GM18507 (cell line): ENCODE measurements around the gene TSSK2.

Experiments used
- DNase-seq: peaks from one replicate; pipeline ENCODE4 v3.0.0; 2011; ENCODE audit warnings: low read depth; ENCODE audit not compliant: insufficient read length; ENCODE audit errors: extremely low spot score
- FAIRE-seq: peaks from 2 replicates; lab custom pipeline; 2011; peaks lifted over from hg19 to GRCh38; lab: Jason Lieb, UNC

TSSK2 gene

GRCh38 chr22:19178065-19178656 lies 47.1 kb downstream of the TSSK2 start:
- DNase-seq (peak; percentile 20), FAIRE-seq (peak; percentile 35)

- DNase-seq, result peak; percentile 88
- FAIRE-seq, result peak; percentile 85
These were observed 47.8 kb downstream of the TSSK2 start, which contains the start of gene SLC25A1 for GRCh38 chr22:19178657-19179496. SLC25A1 (minus strand) TSS chr22:19178736; CDS start chr22:19178673, 63 bp downstream.

GRCh38 chr22:19179497-19180048 lies 48.5 kb downstream of the TSSK2 start:
- DNase-seq, result peak; percentile 55
- FAIRE-seq, result peak; percentile 92

DNA sequence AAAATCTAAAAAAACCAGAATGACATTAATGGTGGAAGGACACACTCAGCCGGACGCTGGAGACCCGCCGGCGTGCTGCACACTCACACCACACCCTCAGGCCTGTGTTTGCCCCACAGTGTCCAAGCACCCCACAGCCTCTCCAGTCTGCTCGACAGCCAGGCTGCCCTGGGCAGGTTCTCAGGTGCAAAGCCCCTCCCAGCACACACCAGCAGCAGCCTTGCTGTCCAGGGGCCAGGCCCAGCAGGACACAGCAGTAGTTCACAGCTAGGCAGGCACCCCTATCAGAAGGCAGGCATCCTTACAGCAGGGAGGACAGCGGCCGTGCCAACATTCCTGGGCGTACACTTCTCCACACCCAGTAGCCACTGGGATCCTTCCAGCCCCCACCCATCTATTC lies 49.1 kb downstream of the TSSK2 start:
- DNase-seq (no peak), FAIRE-seq (no peak)

DNA sequence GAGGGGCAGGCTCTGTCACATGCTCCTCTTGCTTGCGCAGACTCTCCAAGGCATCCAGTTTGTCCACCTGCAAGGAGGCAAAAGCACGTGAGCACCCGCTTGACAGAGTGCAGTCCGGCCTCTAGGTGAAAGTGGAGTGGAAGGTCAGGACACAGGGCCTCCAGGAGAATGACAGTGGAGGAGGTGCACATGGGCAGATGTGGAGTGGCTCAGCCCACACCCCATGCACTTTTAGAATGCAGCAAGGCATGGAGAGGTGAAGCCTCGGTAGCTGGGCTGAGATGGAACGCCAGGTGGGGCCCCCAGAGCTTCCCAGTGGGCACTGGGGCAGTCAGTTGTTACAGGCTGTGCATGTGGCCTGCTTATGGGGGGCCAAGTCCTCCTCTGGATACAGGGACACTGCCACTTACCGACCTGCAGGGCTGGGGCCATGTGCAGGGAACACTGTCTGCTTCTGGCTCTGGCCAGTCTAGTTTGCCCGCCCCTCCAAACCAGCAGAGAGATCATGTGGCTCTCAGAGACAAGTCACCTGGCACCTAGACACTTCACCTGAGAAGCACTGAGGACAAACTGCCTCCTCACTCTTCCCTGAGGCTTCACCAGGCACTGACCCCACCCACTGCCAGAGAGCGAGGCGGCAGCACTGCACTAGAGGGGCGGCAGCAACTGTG lies 49.8 kb downstream of the TSSK2 start:
- no peak for FAIRE-seq

GRCh38 chr22:19181786-19182471 lies 50.8 kb downstream of the TSSK2 start:
- no peak for FAIRE-seq
- DNase-seq, result no peak

More for the DNA sequence above, 49.8 kb downstream of the TSSK2 start:
- no peak for DNase-seq
